ENCODE measurements around the gene SMURF2. TPM values are rescaled to one million over a fixed set of nuclear protein-coding genes. Genes with fewer than 3 reads are reported as not detected.
"Not testable (repeated sequence)": the region's sequence is repeated elsewhere in the genome, so short reads cannot be mapped to it uniquely, and the experiment has no call there.

The SMURF2 gene
- total RNA-seq, 1 donor from 2014 or later: 26.6 TPM

GRCh38 chr17:64679710-64680216, 17.7 kb upstream of the SMURF2 start:
- H3K4me3 Mint-ChIP-seq: no peak overlapping the region
- DNase-seq (ENCODE audit: extremely low spot score, unreplicated experiment): no peak
- H3K9me3 Mint-ChIP-seq: no peaks in the 10 kb centered on the region
- H3K27ac Mint-ChIP-seq: peak overlapping the region; percentile 71
- H3K27me3 Mint-ChIP-seq: no peaks in the 10 kb centered on the region
- no peak for TF ChIP-seq CTCF (conservative IDR thresholded peaks at IDR 0.05)
- no peaks in the 10 kb centered on the region for H3K4me1 Mint-ChIP-seq (ENCODE audit: unreplicated experiment)
- H3K36me3 Mint-ChIP-seq: no peaks in the 10 kb centered on the region

GRCh38 chr17:64676763-64677162, 14.7 kb upstream of the SMURF2 start:
- no peak for TF ChIP-seq CTCF (conservative IDR thresholded peaks at IDR 0.05)
- Mint-ChIP-seq H3K27me3 (no peaks in the 10 kb centered on the region), H3K4me3 (no peak overlapping the region), H3K27ac (no peak overlapping the region), H3K4me1 (ENCODE audit: unreplicated experiment) (no peaks in the 10 kb centered on the region), H3K9me3 (no peaks in the 10 kb centered on the region), H3K36me3 (no peaks in the 10 kb centered on the region)
- no peak for DNase-seq (ENCODE audit: extremely low spot score, unreplicated experiment)

- H3K4me1 Mint-ChIP-seq (ENCODE audit: unreplicated experiment): not testable (repeated sequence)
Measured at GRCh38 chr17:64670843-64671590, 8.9 kb upstream of the SMURF2 start.

GRCh38 chr17:64667807-64668721, 6.0 kb upstream of the SMURF2 start:
- not testable (repeated sequence) for H3K9me3 Mint-ChIP-seq, H3K27ac Mint-ChIP-seq, H3K4me3 Mint-ChIP-seq

More at GRCh38 chr17:64670843-64671590, 8.9 kb upstream of the SMURF2 start:
- H3K27ac Mint-ChIP-seq; H3K4me3 Mint-ChIP-seq; H3K36me3 Mint-ChIP-seq; DNase-seq (ENCODE audit: extremely low spot score, unreplicated experiment); H3K9me3 Mint-ChIP-seq; H3K27me3 Mint-ChIP-seq: not testable (repeated sequence)

GRCh38 chr17:64664299-64664981, 2.3 kb upstream of the SMURF2 start:
- H3K4me3 Mint-ChIP-seq: not testable (repeated sequence)
- peaks cover 14% of the 10 kb centered on the region for H3K4me1 Mint-ChIP-seq (ENCODE audit: unreplicated experiment)

More at GRCh38 chr17:64667807-64668721, 6.0 kb upstream of the SMURF2 start:
- DNase-seq (ENCODE audit: extremely low spot score, unreplicated experiment); H3K4me1 Mint-ChIP-seq (ENCODE audit: unreplicated experiment); H3K27me3 Mint-ChIP-seq; H3K36me3 Mint-ChIP-seq: not testable (repeated sequence)

GRCh38 chr17:64663836-64664235, 1.7 kb upstream of the SMURF2 start:
- DNase-seq (ENCODE audit: extremely low spot score, unreplicated experiment); H3K9me3 Mint-ChIP-seq; H3K27me3 Mint-ChIP-seq; H3K36me3 Mint-ChIP-seq; H3K27ac Mint-ChIP-seq: not testable (repeated sequence)
- H3K4me3 Mint-ChIP-seq: peak overlapping the region; percentile 28
- H3K4me1 Mint-ChIP-seq (ENCODE audit: unreplicated experiment): peaks cover 18% of the 10 kb centered on the region

More at GRCh38 chr17:64664299-64664981, 2.3 kb upstream of the SMURF2 start:
- not testable (repeated sequence) for H3K36me3 Mint-ChIP-seq; DNase-seq (ENCODE audit: extremely low spot score, unreplicated experiment); H3K27me3 Mint-ChIP-seq; H3K27ac Mint-ChIP-seq; H3K9me3 Mint-ChIP-seq

GRCh38 chr17:64662774-64663367, 764 bp upstream of the SMURF2 start:
- DNase-seq (ENCODE audit: extremely low spot score, unreplicated experiment): no peak
- H3K27me3 Mint-ChIP-seq: no peaks in the 10 kb centered on the region

More at GRCh38 chr17:64662774-64663367, 764 bp upstream of the SMURF2 start:
- no peaks in the 10 kb centered on the region for H3K36me3 Mint-ChIP-seq
- TF ChIP-seq CTCF (conservative IDR thresholded peaks at IDR 0.05): no peak
- H3K4me3 Mint-ChIP-seq: peak overlapping the region; percentile 89
- no peaks in the 10 kb centered on the region for H3K9me3 Mint-ChIP-seq
- H3K4me1 Mint-ChIP-seq (ENCODE audit: unreplicated experiment): peaks cover 20% of the 10 kb centered on the region
- H3K27ac Mint-ChIP-seq: peak overlapping the region; percentile 75
